Osteoblast (primary cell): ENCODE data around the gene INSYN2B. TPM values are rescaled to one million over a fixed set of nuclear protein-coding genes. Genes with fewer than 3 reads are reported as not detected.

Experiments used
- DNase-seq: peaks from one replicate; pipeline ENCODE4 v3.0.0; 2011; ENCODE audit warnings: low spot score, mixed read lengths; ENCODE audit not compliant: insufficient read length; ENCODE audit errors: missing footprints
- H2AFZ ChIP-seq: 2 replicates; pipeline ENCODE4 v1.6.0; 2011; ENCODE audit warnings: mild to moderate bottlenecking, low read length
- H3K27ac ChIP-seq: 2 replicates; pipeline ENCODE4 v1.5.1; 2011; ENCODE audit warnings: mild to moderate bottlenecking, low read depth, low read length, moderate library complexity
- H3K27me3 ChIP-seq: 2 replicates; pipeline ENCODE4 v1.6.0; 2012; ENCODE audit warnings: mild to moderate bottlenecking, control low read depth, inconsistent platforms, low read length, moderate library complexity; ENCODE audit not compliant: insufficient read depth
- H3K36me3 ChIP-seq: 2 replicates; pipeline ENCODE4 v1.5.1; 2011; ENCODE audit warnings: mild to moderate bottlenecking, low read length, control low read depth, moderate library complexity; ENCODE audit not compliant: insufficient read depth
- H3K4me1 ChIP-seq: 2 replicates; pipeline ENCODE4 v1.5.1; 2011; ENCODE audit warnings: mild to moderate bottlenecking, low read length, control low read depth, moderate library complexity; ENCODE audit not compliant: insufficient read depth
- H3K4me2 ChIP-seq: 2 replicates; pipeline ENCODE4 v1.6.0; 2011; ENCODE audit warnings: mild to moderate bottlenecking, low read length; ENCODE audit not compliant: insufficient read depth
- H3K4me3 ChIP-seq: fragments of 200-600 bp; sonication (generic); 3 replicates; pipeline ENCODE4 v1.5.1; 2012; ENCODE audit warnings: mild to moderate bottlenecking, low read length, inconsistent platforms; ENCODE audit not compliant: insufficient read depth
- H3K79me2 ChIP-seq: 2 replicates; pipeline ENCODE4 v1.6.0; 2012; ENCODE audit warnings: mild to moderate bottlenecking, low read length, control low read depth, inconsistent platforms; ENCODE audit not compliant: insufficient read depth
- H3K9me3 ChIP-seq: 2 replicates; pipeline ENCODE4 v1.5.1; 2011; ENCODE audit warnings: low read depth, low read length, control low read depth
- H4K20me1 ChIP-seq: 2 replicates; pipeline ENCODE4 v1.6.0; 2012; ENCODE audit warnings: mild to moderate bottlenecking, low read length, control low read depth; ENCODE audit not compliant: insufficient read depth
- CTCF ChIP-seq: IDR thresholded peaks from 2 replicates; pipeline ENCODE4 v1.5.1; 2011; ENCODE audit warnings: mild to moderate bottlenecking, low read depth, low read length, moderate library complexity; ENCODE audit errors: extremely low read depth
- total RNA-seq: library from RNA; depleted of rRNA; stranded (reverse); fragments of >200 nt; gene quantifications from 2 replicates; pipeline ENCODE4 v1.2.3, GENCODE V29; 2012

Gene INSYN2B
- total RNA-seq, 1 donor = 2.2 TPM

- Histone ChIP-seq H3K4me2 (no peak overlapping the region), H2AFZ (no peak overlapping the region), H3K4me1 (peaks cover 54% of the 10 kb centered on the region), H4K20me1 (no peaks in the 10 kb centered on the region), H3K79me2 (peaks cover 5% of the 10 kb centered on the region), H3K27ac (no peak overlapping the region), H3K9me3 (no peaks in the 10 kb centered on the region), H3K36me3 (no peaks in the 10 kb centered on the region), H3K4me3 (no peak overlapping the region), H3K27me3 (no peaks in the 10 kb centered on the region)
- no peak for TF ChIP-seq CTCF
- DNase-seq = no peak
Measured at GRCh38 chr5:169944115-169944514, 36.2 kb downstream of the INSYN2B start.

DNA sequence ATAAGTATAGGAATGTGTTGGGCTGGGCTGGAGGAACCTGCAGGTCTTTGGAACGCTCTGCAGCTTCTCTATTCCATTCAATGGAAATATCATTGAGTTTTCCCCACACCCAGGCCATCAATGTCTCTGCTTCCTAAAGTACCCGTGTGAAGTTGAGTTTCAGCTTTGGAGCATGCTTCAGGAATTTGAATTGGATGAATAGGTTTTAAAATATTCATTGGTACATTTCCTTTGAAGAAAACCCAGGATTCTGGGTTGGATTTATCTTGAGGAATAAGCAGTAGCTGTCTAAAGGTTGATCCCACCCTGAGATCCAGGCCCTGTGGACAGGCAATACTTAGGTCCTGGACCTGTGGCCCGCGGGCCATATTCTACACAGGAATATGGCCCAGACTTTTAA, 37.3 kb downstream of the INSYN2B start:
- Histone ChIP-seq H4K20me1 (no peaks in the 10 kb centered on the region), H3K27ac (peak overlapping the region; percentile 21), H2AFZ (no peak overlapping the region), H3K4me1 (peaks cover 54% of the 10 kb centered on the region), H3K4me2 (no peak overlapping the region), H3K9me3 (no peaks in the 10 kb centered on the region), H3K79me2 (peaks cover 5% of the 10 kb centered on the region), H3K4me3 (no peak overlapping the region), H3K27me3 (no peaks in the 10 kb centered on the region), H3K36me3 (no peaks in the 10 kb centered on the region)
- no peak for TF ChIP-seq CTCF
- DNase-seq = peak; percentile 88

DNA sequence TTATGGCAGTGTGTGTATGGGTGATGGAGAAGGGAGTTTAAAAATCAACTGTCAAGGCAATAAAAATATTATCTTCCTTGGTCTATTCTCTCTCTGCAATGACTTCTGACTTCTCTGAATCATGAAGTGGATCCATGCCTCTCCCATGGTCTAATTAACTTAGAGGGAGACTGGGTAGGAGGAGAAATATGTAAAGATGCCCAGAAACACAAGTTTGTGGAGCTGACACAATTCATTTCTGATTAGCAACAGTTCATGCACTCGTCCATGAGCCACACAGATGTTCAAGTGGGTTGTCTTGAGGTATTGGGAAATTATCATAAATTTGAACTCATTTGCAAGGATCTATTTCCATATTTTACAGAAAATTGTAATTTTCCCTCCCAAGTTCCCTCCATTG, 38.1 kb downstream of the INSYN2B start:
- H3K27ac ChIP-seq = peak overlapping the region; percentile 21
- H3K4me2 ChIP-seq = peak overlapping the region; percentile 21

DNA sequence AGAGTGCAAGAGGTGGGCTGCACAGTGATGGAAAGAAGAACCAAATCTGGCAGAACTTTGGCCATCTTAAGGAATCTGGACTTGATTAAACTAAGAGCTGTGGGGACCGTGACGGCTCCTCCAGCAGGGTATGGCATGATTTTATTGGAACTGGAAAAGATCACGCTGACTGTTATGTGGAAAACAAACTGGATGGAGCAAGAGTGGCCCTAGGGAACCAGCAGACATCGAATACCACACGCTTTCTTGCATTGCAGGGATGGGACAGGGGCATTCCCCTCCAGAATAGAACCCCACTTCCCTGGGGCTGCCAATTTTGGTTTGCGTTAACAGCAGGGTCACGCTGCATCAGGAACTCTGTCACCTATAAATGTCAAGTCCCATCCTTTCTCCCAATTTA, 38.8 kb downstream of the INSYN2B start:
- DNase-seq = no peak
- no peaks in the 10 kb centered on the region for H3K9me3 ChIP-seq
- H3K36me3 ChIP-seq = no peaks in the 10 kb centered on the region
- H3K79me2 ChIP-seq = peaks cover 5% of the 10 kb centered on the region
- H3K4me2 ChIP-seq = peak overlapping the region; percentile 21
- H2AFZ ChIP-seq = no peak overlapping the region
- H3K27me3 ChIP-seq = no peaks in the 10 kb centered on the region
- H3K4me1 ChIP-seq = peaks cover 45% of the 10 kb centered on the region
- H4K20me1 ChIP-seq = no peaks in the 10 kb centered on the region
- H3K4me3 ChIP-seq = no peak overlapping the region
- H3K27ac ChIP-seq = peak overlapping the region; percentile 21
- TF ChIP-seq CTCF = no peak

More for the DNA sequence above, 38.1 kb downstream of the INSYN2B start:
- peak; percentile 79 for DNase-seq
- peaks cover 52% of the 10 kb centered on the region for H3K4me1 ChIP-seq
- no peaks in the 10 kb centered on the region for H3K9me3 ChIP-seq
- H3K27me3 ChIP-seq = no peaks in the 10 kb centered on the region
- no peaks in the 10 kb centered on the region for H4K20me1 ChIP-seq
- peaks cover 5% of the 10 kb centered on the region for H3K79me2 ChIP-seq
- no peak overlapping the region for H3K4me3 ChIP-seq
- no peaks in the 10 kb centered on the region for H3K36me3 ChIP-seq
- H2AFZ ChIP-seq = no peak overlapping the region
- TF ChIP-seq CTCF = no peak
